HUES6 (cell line): Measurements from ENCODE around the gene MAPK1.
A peak's percentile ranks its signal among the peaks of the same experiment; 100 is the strongest.
"Not testable (repeated sequence)": the region's sequence is repeated elsewhere in the genome, so short reads cannot be mapped to it uniquely, and the experiment has no call there.

ENCODE experiments used
- H3K27ac ChIP-seq: 2 replicates; pipeline ENCODE4 v1.7.0; 2013; ENCODE audit warnings: low read depth, mild to moderate bottlenecking, low read length, inconsistent platforms
- H3K27me3 ChIP-seq: 2 replicates; pipeline ENCODE4 v1.6.1; 2013; ENCODE audit warnings: low read length; ENCODE audit not compliant: control insufficient read depth, insufficient read depth
- H3K36me3 ChIP-seq: 2 replicates; pipeline ENCODE4 v1.6.1; 2013; ENCODE audit warnings: low read length; ENCODE audit not compliant: control insufficient read depth, insufficient read depth
- H3K4me1 ChIP-seq: 2 replicates; pipeline ENCODE4 v1.6.1; 2013; ENCODE audit warnings: low read length; ENCODE audit not compliant: control insufficient read depth, insufficient read depth
- H3K4me3 ChIP-seq: 2 replicates; pipeline ENCODE4 v1.5.1; 2013; ENCODE audit warnings: low read depth, low read length
- H3K9ac ChIP-seq: one replicate; pipeline ENCODE4 v1.6.1; 2013; ENCODE audit warnings: mild to moderate bottlenecking, low read length
- H3K9me3 ChIP-seq: 2 replicates; pipeline ENCODE4 v1.6.1; 2013; ENCODE audit warnings: low read depth, low read length; ENCODE audit not compliant: control insufficient read depth, insufficient read depth

The MAPK1 gene

GRCh38 chr22:21876486-21877176 is 9.2 kb upstream of the MAPK1 start:
- Histone ChIP-seq H3K4me3 (no peak overlapping the region), H3K27me3 (no peaks in the 10 kb centered on the region), H3K27ac (no peak overlapping the region), H3K4me1 (no peaks in the 10 kb centered on the region), H3K9me3 (no peaks in the 10 kb centered on the region), H3K36me3 (no peaks in the 10 kb centered on the region), H3K9ac (no peak overlapping the region)

DNA sequence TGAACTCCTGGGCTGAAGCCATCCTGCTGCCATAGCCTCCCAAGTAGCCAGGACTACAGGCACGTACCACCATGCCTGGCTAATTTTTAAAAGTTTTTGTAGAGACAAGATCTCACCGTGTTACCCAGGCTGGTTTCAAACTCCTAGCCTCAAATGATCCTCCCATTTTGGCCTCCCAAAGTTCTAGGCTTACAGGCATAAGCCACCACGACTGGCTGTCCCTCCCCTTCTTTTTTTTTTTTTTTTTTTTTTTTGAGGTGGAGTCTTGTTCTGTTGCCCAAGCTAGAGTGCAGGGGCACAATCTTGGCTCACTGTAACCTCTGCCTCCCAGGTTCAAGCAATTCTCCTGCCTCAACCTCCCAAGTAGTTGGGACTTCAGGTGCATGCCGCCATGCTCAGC is 7.5 kb upstream of the MAPK1 start:
- not testable (repeated sequence) for H3K36me3 ChIP-seq, H3K9me3 ChIP-seq, H3K4me3 ChIP-seq

GRCh38 chr22:21873619-21874018 is 6.2 kb upstream of the MAPK1 start:
- Histone ChIP-seq H3K27ac (no peak overlapping the region), H3K9ac (no peak overlapping the region), H3K9me3 (no peaks in the 10 kb centered on the region), H3K36me3 (no peaks in the 10 kb centered on the region), H3K4me1 (no peaks in the 10 kb centered on the region; the same call in 1 of the 2 replicates), H3K4me3 (no peak overlapping the region), H3K27me3 (no peaks in the 10 kb centered on the region)

More for the DNA sequence above, 7.5 kb upstream of the MAPK1 start:
- not testable (repeated sequence) for H3K9ac ChIP-seq, H3K4me1 ChIP-seq, H3K27me3 ChIP-seq, H3K27ac ChIP-seq

GRCh38 chr22:21872741-21873140 is 5.3 kb upstream of the MAPK1 start:
- not testable (repeated sequence) for H3K9me3 ChIP-seq, H3K9ac ChIP-seq, H3K4me3 ChIP-seq, H3K36me3 ChIP-seq, H3K4me1 ChIP-seq, H3K27me3 ChIP-seq, H3K27ac ChIP-seq

- H3K9me3 ChIP-seq, result no peaks in the 10 kb centered on the region
- peaks cover 14% of the 10 kb centered on the region for H3K4me1 ChIP-seq
- peak overlapping the region; percentile 99 for H3K4me3 ChIP-seq
- H3K27ac ChIP-seq, result no peak overlapping the region
- no peaks in the 10 kb centered on the region for H3K27me3 ChIP-seq
- H3K36me3 ChIP-seq, result no peaks in the 10 kb centered on the region
- H3K9ac ChIP-seq, result no peak overlapping the region
Measured at GRCh38 chr22:21868651-21869050, 1.2 kb upstream of the MAPK1 start.

DNA sequence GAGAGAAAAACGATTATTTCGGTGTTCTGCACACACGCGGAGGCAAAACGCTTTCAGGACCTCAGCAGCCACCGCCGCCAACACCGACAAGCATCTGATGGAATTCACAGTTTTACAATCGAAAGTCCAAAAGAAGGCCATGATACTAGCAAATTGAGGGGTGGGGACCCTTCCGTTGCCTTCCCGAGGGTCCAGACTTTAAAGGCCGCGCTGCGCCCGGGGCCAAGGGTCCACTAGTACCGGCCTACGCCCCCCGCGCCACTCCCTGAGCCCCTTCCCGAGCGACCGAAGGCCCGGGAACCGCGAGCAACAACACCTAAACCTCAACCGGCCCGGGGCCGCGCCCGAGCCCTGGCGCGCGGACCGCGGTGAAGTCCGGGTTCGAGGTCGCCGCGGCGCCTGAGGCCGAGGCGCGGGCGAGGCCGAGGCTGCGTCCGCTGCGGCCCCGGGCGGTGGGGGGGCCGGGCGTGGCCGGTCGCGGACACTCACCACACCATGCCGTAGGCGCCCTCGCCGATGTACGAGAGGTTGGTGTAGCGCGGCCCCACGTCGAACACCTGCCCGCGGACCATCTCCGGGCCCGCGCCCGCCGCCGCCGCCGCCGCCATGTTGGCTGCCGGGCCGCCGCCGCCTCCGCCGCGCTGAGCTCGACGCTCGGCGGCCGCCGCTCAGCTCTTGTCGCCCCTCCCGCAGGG is 465 bp downstream of the MAPK1 start:
- H3K27ac ChIP-seq, result peak overlapping the region; percentile 70; the same call in 1 of the 2 replicates
- no peaks in the 10 kb centered on the region for H3K9me3 ChIP-seq
- H3K9ac ChIP-seq, result peak overlapping the region; percentile 89
- no peaks in the 10 kb centered on the region for H3K27me3 ChIP-seq
- H3K4me1 ChIP-seq, result peaks cover 16% of the 10 kb centered on the region
- H3K36me3 ChIP-seq, result no peaks in the 10 kb centered on the region
- H3K4me3 ChIP-seq, result peak overlapping the region; percentile 99

GRCh38 chr22:21865041-21865440 is 2.4 kb downstream of the MAPK1 start:
- peak overlapping the region; percentile 99 for H3K4me3 ChIP-seq
- H3K27ac ChIP-seq, result no peak overlapping the region
- H3K9ac ChIP-seq, result no peak overlapping the region
- no peaks in the 10 kb centered on the region for H3K27me3 ChIP-seq
- H3K36me3 ChIP-seq, result no peaks in the 10 kb centered on the region
- peaks cover 33% of the 10 kb centered on the region for H3K4me1 ChIP-seq
- no peaks in the 10 kb centered on the region for H3K9me3 ChIP-seq

DNA sequence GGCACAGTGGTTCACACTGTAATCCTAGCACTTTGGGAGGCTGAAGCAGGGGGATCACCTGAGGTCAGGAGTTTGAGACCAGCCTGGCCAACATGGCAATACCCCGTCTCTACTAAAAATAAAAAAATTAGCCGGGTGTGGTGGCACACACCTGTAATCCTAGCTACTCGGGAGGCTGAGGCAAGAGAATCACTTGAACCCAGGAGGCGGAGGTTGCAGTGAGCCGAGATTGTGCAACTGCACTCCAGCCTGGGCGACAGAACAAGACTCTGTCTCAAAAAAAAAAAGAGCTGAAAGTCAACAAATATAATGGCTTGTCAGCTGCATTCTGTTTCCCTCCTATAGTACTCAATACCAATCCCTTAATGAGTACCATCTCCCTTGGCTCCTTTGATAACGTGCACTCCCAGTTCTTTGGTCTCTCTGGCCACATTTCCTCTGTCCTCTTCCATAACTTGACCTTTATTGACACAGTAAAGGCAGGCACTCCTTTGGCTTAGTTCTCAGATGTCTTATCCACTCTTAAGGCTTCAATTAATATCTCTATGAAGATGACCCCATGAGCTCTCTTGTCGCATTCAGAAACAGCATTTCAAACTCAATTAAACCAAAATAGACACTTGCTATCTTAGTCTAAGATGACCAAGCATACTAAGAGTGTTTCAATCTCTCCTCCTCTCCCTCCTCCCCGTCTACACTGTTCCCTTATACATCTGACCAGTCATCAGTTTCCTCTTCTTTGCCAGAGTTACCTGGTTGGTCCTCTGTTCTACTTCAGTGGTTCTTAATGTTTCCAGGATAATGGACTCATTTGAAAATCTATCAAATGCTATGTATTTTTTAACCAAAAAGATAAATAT is 4.8 kb downstream of the MAPK1 start:
- Histone ChIP-seq H3K27ac (no peak overlapping the region), H3K4me1 (peaks cover 33% of the 10 kb centered on the region), H3K9ac (no peak overlapping the region), H3K36me3 (no peaks in the 10 kb centered on the region), H3K9me3 (no peaks in the 10 kb centered on the region), H3K27me3 (no peaks in the 10 kb centered on the region), H3K4me3 (no peak overlapping the region)

DNA sequence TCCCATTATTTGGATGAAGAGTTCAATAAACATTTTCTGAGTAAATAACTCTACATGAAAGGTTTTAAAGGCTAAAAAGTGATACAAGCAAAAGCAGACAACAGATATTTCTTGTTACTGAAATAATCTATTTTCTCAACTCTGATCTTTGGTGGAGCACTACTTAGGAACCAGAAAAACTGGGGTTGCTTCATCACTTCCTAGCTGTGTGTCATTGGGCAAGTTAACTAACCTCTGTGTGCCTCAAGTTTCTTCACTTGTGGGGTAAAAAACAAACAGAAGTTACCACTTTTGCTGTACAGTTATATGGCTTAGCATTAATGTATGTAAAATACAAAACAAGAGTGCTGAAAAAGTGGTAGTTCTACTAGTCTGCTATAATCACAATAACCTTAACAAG is 5.6 kb downstream of the MAPK1 start:
- Histone ChIP-seq H3K9me3 (no peaks in the 10 kb centered on the region), H3K27ac (no peak overlapping the region), H3K4me1 (peaks cover 33% of the 10 kb centered on the region), H3K27me3 (no peaks in the 10 kb centered on the region), H3K36me3 (no peaks in the 10 kb centered on the region), H3K4me3 (no peak overlapping the region), H3K9ac (no peak overlapping the region)

GRCh38 chr22:21861264-21861848 is 6.1 kb downstream of the MAPK1 start:
- H3K9me3 ChIP-seq, result no peaks in the 10 kb centered on the region

More at GRCh38 chr22:21861264-21861848, 6.1 kb downstream of the MAPK1 start:
- Histone ChIP-seq H3K9ac (no peak overlapping the region), H3K4me1 (peaks cover 33% of the 10 kb centered on the region), H3K27me3 (no peaks in the 10 kb centered on the region), H3K36me3 (no peaks in the 10 kb centered on the region), H3K27ac (no peak overlapping the region), H3K4me3 (no peak overlapping the region)
